Loucy (cell line): ENCODE measurements around the gene SCAF1.
"Not testable (repeated sequence)": the region's sequence is repeated elsewhere in the genome, so short reads cannot be mapped to it uniquely, and the experiment has no call there.

ENCODE experiments used
- H2AFZ ChIP-seq: fragments of 200-600 bp; sonication (generic); 2 replicates; pipeline ENCODE4 v1.6.0; 2016; ENCODE audit warnings: antibody characterized with exemption, mild to moderate bottlenecking, low read length, moderate library complexity
- H3F3A ChIP-seq: fragments of 200-600 bp; 2 replicates; pipeline ENCODE4 v1.6.0; 2016; ENCODE audit warnings: antibody characterized with exemption, low read depth, mild to moderate bottlenecking
- H3K27me3 ChIP-seq: fragments of 200-600 bp; sonication (generic); 2 replicates; pipeline ENCODE4 v1.6.1; 2014; ENCODE audit warnings: low read length, mild to moderate bottlenecking; ENCODE audit not compliant: insufficient read depth, poor library complexity, severe bottlenecking
- H3K36me3 ChIP-seq: fragments of 200-600 bp; sonication (generic); 2 replicates; pipeline ENCODE4 v1.6.1; 2016; ENCODE audit warnings: low read length; ENCODE audit not compliant: insufficient read depth
- H3K4me1 ChIP-seq: fragments of 200-600 bp; sonication (generic); 2 replicates; pipeline ENCODE4 v1.5.1; 2014; ENCODE audit warnings: low read length, mild to moderate bottlenecking; ENCODE audit not compliant: insufficient read depth, poor library complexity, severe bottlenecking
- H3K4me2 ChIP-seq: fragments of 200-600 bp; sonication (generic); 2 replicates; pipeline ENCODE4 v1.6.0; 2014; ENCODE audit warnings: antibody characterized with exemption, low read length, low read depth, mild to moderate bottlenecking; ENCODE audit not compliant: poor library complexity, severe bottlenecking
- H3K4me3 ChIP-seq: fragments of 200-600 bp; sonication (generic); 2 replicates; pipeline ENCODE4 v1.5.1; 2014; ENCODE audit warnings: low read length, mild to moderate bottlenecking, mixed read lengths; ENCODE audit not compliant: poor library complexity, severe bottlenecking
- H3K79me2 ChIP-seq: fragments of 200-600 bp; sonication (generic); 2 replicates; pipeline ENCODE4 v1.6.1; 2014; ENCODE audit warnings: low read length; ENCODE audit not compliant: insufficient read depth
- H3K9ac ChIP-seq: fragments of 200-600 bp; sonication (generic); 2 replicates; pipeline ENCODE4 v1.6.0; 2014; ENCODE audit warnings: mild to moderate bottlenecking, low read depth, low read length, moderate library complexity; ENCODE audit not compliant: poor library complexity, severe bottlenecking
- H3K9me2 ChIP-seq: fragments of 200-600 bp; sonication (generic); replicated peaks from 2 replicates; pipeline ENCODE4 v1.6.1; 2016; ENCODE audit warnings: low read depth, low read length, mixed read lengths
- H3K9me3 ChIP-seq: fragments of 200-600 bp; sonication (generic); 2 replicates; pipeline ENCODE4 v1.6.1; 2014; ENCODE audit warnings: mild to moderate bottlenecking, antibody characterized with exemption, low read length, low read depth; ENCODE audit not compliant: insufficient read depth
- H4K20me1 ChIP-seq: fragments of 200-600 bp; sonication (generic); 2 replicates; pipeline ENCODE4 v1.6.0; 2014; ENCODE audit warnings: antibody characterized with exemption, low read length, mild to moderate bottlenecking; ENCODE audit not compliant: insufficient read depth, poor library complexity, severe bottlenecking
- EZH2phosphoT487 ChIP-seq: fragments of 200-600 bp; IDR thresholded peaks from 2 replicates; pipeline ENCODE4 v1.6.1; 2018; ENCODE audit warnings: antibody characterized with exemption, mild to moderate bottlenecking, moderate library complexity, borderline replicate concordance
- TF ChIP-seq, protein P1 (sequence below): fragments of 200-600 bp; sonication (generic); conservative IDR thresholded peaks from 2 replicates; pipeline ENCODE4 v1.5.1; 2014; ENCODE audit warnings: mild to moderate bottlenecking, antibody characterized with exemption, low read length

Gene SCAF1

DNA sequence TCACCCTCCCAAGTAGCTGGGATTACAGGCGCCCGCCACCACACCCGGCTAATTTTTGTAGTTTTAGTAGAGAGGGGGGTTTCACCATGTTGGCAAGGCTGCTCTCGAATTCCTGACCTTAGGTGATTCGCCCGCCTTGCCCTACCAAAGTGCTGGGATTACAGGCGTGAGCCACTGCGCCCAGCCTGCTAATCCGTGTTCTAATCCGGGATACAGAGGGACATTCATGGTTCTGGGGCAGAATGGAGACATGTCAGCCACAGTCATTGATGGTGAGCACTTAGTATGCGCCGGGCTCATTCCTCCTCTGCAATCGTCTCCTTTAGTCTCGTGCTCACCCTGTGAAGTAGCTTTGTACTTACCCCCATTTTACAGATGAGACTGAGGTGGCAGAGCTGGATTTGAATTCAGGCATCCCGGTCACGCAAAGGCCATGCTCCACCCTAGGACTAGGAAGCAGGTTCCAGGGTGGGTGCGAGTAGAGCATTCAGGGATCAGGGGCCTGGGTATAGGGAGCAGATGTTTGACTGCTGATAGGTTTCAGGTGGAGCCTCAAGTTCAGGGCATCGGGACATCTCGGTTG is 10.3 kb upstream of the SCAF1 start:
- peaks cover under 1% of the 10 kb centered on the region for H3K4me1 ChIP-seq
- TF ChIP-seq EZH2phosphoT487, result no peak
- TF ChIP-seq, protein P1, sequence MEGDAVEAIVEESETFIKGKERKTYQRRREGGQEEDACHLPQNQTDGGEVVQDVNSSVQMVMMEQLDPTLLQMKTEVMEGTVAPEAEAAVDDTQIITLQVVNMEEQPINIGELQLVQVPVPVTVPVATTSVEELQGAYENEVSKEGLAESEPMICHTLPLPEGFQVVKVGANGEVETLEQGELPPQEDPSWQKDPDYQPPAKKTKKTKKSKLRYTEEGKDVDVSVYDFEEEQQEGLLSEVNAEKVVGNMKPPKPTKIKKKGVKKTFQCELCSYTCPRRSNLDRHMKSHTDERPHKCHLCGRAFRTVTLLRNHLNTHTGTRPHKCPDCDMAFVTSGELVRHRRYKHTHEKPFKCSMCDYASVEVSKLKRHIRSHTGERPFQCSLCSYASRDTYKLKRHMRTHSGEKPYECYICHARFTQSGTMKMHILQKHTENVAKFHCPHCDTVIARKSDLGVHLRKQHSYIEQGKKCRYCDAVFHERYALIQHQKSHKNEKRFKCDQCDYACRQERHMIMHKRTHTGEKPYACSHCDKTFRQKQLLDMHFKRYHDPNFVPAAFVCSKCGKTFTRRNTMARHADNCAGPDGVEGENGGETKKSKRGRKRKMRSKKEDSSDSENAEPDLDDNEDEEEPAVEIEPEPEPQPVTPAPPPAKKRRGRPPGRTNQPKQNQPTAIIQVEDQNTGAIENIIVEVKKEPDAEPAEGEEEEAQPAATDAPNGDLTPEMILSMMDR, result no peak

GRCh38 chr19:49632576-49632975 is 9.4 kb upstream of the SCAF1 start:
- Histone ChIP-seq H3K4me2 (no peak overlapping the region), H3K36me3 (peaks cover 2% of the 10 kb centered on the region; the same call in 1 of the 2 replicates), H2AFZ (no peak overlapping the region), H3K79me2 (no peaks in the 10 kb centered on the region), H3K9ac (no peak overlapping the region), H3K27me3 (no peaks in the 10 kb centered on the region), H3K9me2 (no peaks in the 10 kb centered on the region), H3F3A (no peaks in the 10 kb centered on the region), H3K9me3 (no peaks in the 10 kb centered on the region), H4K20me1 (no peaks in the 10 kb centered on the region), H3K4me1 (peaks cover 4% of the 10 kb centered on the region), H3K4me3 (no peak overlapping the region)
- TF ChIP-seq EZH2phosphoT487, result no peak
- TF ChIP-seq, protein P1, result no peak

More for the DNA sequence above, 10.3 kb upstream of the SCAF1 start:
- no peaks in the 10 kb centered on the region for H3K9me3 ChIP-seq
- H3K79me2 ChIP-seq, result no peaks in the 10 kb centered on the region
- H3F3A ChIP-seq, result no peaks in the 10 kb centered on the region
- H4K20me1 ChIP-seq, result no peaks in the 10 kb centered on the region
- H3K9me2 ChIP-seq, result no peaks in the 10 kb centered on the region
- H3K27me3 ChIP-seq, result no peaks in the 10 kb centered on the region
- no peak overlapping the region for H3K9ac ChIP-seq
- H3K4me3 ChIP-seq, result no peak overlapping the region
- peaks cover 11% of the 10 kb centered on the region; the same call in 1 of the 2 replicates for H3K36me3 ChIP-seq
- no peak overlapping the region for H3K4me2 ChIP-seq
- H2AFZ ChIP-seq, result no peak overlapping the region

- H3K9me2 ChIP-seq, H3K27me3 ChIP-seq, H3K9me3 ChIP-seq, H3K4me3 ChIP-seq, H3K4me2 ChIP-seq, H3K79me2 ChIP-seq, H3K36me3 ChIP-seq, H4K20me1 ChIP-seq, H2AFZ ChIP-seq, H3K9ac ChIP-seq, H3F3A ChIP-seq: not testable (repeated sequence)
- H3K4me1 ChIP-seq, result peaks cover 10% of the 10 kb centered on the region
These were observed 8.7 kb upstream of the SCAF1 start for GRCh38 chr19:49633273-49633672.
